HepG2 (cell line): ENCODE data around the gene DNAJC19. TPM values are rescaled to one million over a fixed set of nuclear protein-coding genes. Genes with fewer than 3 reads are reported as not detected.
A peak's percentile ranks its signal among the peaks of the same experiment; 100 is the strongest.

Experiments
- ARNT2 ChIP-seq: sonication (generic); formaldehyde crosslinking; IDR thresholded peaks from 2 replicates; pipeline ENCODE4 v1.8.0; 2022; ENCODE audit warnings: mild to moderate bottlenecking, low read depth, missing genetic modification reagents, moderate library complexity
- BCL6 ChIP-seq: IDR thresholded peaks from 2 replicates; pipeline ENCODE4 v1.6.1; 2016; ENCODE audit warnings: missing genetic modification reagents, missing compliant biosample characterization
- CBX5 ChIP-seq: sonication (generic); formaldehyde crosslinking; IDR thresholded peaks from 2 replicates; pipeline ENCODE4 v1.4.0; 2020; ENCODE audit warnings: missing genetic modification reagents, borderline replicate concordance
- CERS6 ChIP-seq: sonication (generic); formaldehyde crosslinking; IDR thresholded peaks from 2 replicates; pipeline ENCODE4 v1.5.0; 2020; ENCODE audit warnings: missing genetic modification reagents
- GABPB1 ChIP-seq: IDR thresholded peaks from 2 replicates; pipeline ENCODE4 v1.6.1; 2016; ENCODE audit warnings: mild to moderate bottlenecking, missing genetic modification reagents, moderate library complexity, missing compliant biosample characterization
- HNF4A ChIP-seq: sonication (generic); formaldehyde crosslinking; IDR thresholded peaks from 2 replicates; pipeline ENCODE4 v1.4.0; 2020; ENCODE audit warnings: missing genetic modification reagents
- HOMEZ ChIP-seq: IDR thresholded peaks from 2 replicates; pipeline ENCODE4 v1.6.1; 2016; ENCODE audit warnings: low read depth
- KAT2B ChIP-seq: fragments of 150-350 bp; IDR thresholded peaks from 2 replicates; pipeline ENCODE4 v1.6.1; 2014; ENCODE audit warnings: low read depth, low read length, borderline replicate concordance
- KAT7 ChIP-seq: IDR thresholded peaks from 2 replicates; pipeline ENCODE4 v1.6.1; 2018; ENCODE audit warnings: borderline replicate concordance, missing compliant biosample characterization
- KDM2A ChIP-seq: sonication (generic); formaldehyde crosslinking; IDR thresholded peaks from 2 replicates; pipeline ENCODE4 v1.4.0; 2020; ENCODE audit warnings: low read depth, missing genetic modification reagents, borderline replicate concordance
- MAZ ChIP-seq, 2 experiments: sonication (generic) in 1 of 2; formaldehyde crosslinking in 1 of 2; IDR thresholded peaks; 2 replicates each; pipeline versions ENCODE4 v1.5.0 to v1.6.1; 2012 to 2020; ENCODE audit warnings: low read depth in 2 of 2, mild to moderate bottlenecking in 2 of 2, borderline replicate concordance in 1 of 2, improper control_type of control experiment in 1 of 2, low read length in 1 of 2, missing genetic modification reagents in 1 of 2, moderate library complexity in 1 of 2
- NFE2L2 ChIP-seq: fragments of 150-350 bp; IDR thresholded peaks from 2 replicates; pipeline ENCODE4 v1.6.1; 2014; ENCODE audit warnings: low read length
- NFYB ChIP-seq: sonication (generic); formaldehyde crosslinking; IDR thresholded peaks from 2 replicates; pipeline ENCODE4 v1.4.0; 2020; ENCODE audit warnings: missing genetic modification reagents
- PCBP2 ChIP-seq: fragments of 200-400 bp; formaldehyde crosslinking; optimal IDR thresholded peaks from 2 replicates; pipeline ENCODE3; 2018; ENCODE audit warnings: low read length, low read depth; ENCODE audit not compliant: poor library complexity, severe bottlenecking
- RFXANK ChIP-seq: IDR thresholded peaks from 2 replicates; pipeline ENCODE4 v1.6.1; 2016
- RXRB ChIP-seq: IDR thresholded peaks from 2 replicates; pipeline ENCODE4 v1.6.1; 2016; ENCODE audit warnings: borderline replicate concordance, missing genetic modification reagents, missing compliant biosample characterization
- SALL2 ChIP-seq: sonication (generic); formaldehyde crosslinking; IDR thresholded peaks from 2 replicates; pipeline ENCODE4 v1.8.1; 2023; ENCODE audit warnings: mild to moderate bottlenecking, missing genetic modification reagents, inconsistent platforms
- SP140L ChIP-seq: sonication (generic); formaldehyde crosslinking; IDR thresholded peaks from 2 replicates; pipeline ENCODE4 v1.4.0; 2020; ENCODE audit warnings: missing genetic modification reagents, borderline replicate concordance
- U2AF2 ChIP-seq: fragments of 200-400 bp; formaldehyde crosslinking; IDR thresholded peaks from 2 replicates; pipeline ENCODE4 v1.6.1; 2017; ENCODE audit warnings: low read depth, mild to moderate bottlenecking, low read length
- ZNF253 ChIP-seq: sonication (generic); formaldehyde crosslinking; IDR thresholded peaks from 2 replicates; pipeline ENCODE4 v1.8.0; 2022; ENCODE audit warnings: mild to moderate bottlenecking, missing genetic modification reagents, borderline replicate concordance
- ZNF552 ChIP-seq: sonication (generic); formaldehyde crosslinking; IDR thresholded peaks from 2 replicates; pipeline ENCODE4 v1.9.0; 2022; ENCODE audit warnings: missing genetic modification reagents, mild to moderate bottlenecking, borderline replicate concordance
- ZNF572 ChIP-seq: sonication (generic); formaldehyde crosslinking; IDR thresholded peaks from 2 replicates; pipeline ENCODE4 v1.5.1; 2020; ENCODE audit warnings: mild to moderate bottlenecking, missing genetic modification reagents
- ZNF576 ChIP-seq: sonication (generic); formaldehyde crosslinking; IDR thresholded peaks from 2 replicates; pipeline ENCODE4 v1.4.0; 2020; ENCODE audit warnings: mild to moderate bottlenecking, missing genetic modification reagents
- ZNF691 ChIP-seq: sonication (generic); formaldehyde crosslinking; IDR thresholded peaks from 2 replicates; pipeline ENCODE4 v1.4.0; 2020; ENCODE audit warnings: missing genetic modification reagents, low read depth, mild to moderate bottlenecking, borderline replicate concordance
- ZNF746 ChIP-seq: sonication (generic); formaldehyde crosslinking; IDR thresholded peaks from 2 replicates; pipeline ENCODE4 v1.8.0; 2022; ENCODE audit warnings: mild to moderate bottlenecking, missing genetic modification reagents
- ZSCAN22 ChIP-seq: sonication (generic); formaldehyde crosslinking; IDR thresholded peaks from 2 replicates; pipeline ENCODE4 v1.4.0; 2020; ENCODE audit warnings: mild to moderate bottlenecking, missing genetic modification reagents
- ZZZ3 ChIP-seq: sonication (generic); formaldehyde crosslinking; IDR thresholded peaks from 2 replicates; pipeline ENCODE4 v1.4.0; 2020; ENCODE audit warnings: missing genetic modification reagents, mild to moderate bottlenecking, borderline replicate concordance
- polyA plus RNA-seq, 8 experiments: library from polyadenylated mRNA; depleted of rRNA in 3 of 8; stranded (reverse) in 7 of 8; unstranded in 1 of 8; fragments of >200 nt; fragmentation: Illumina TruSeq in 4 of 8; extraction: Trizol in 4 of 8; gene quantifications; 2 replicates each; pipeline versions ENCODE4 v1.2.1 to v1.2.3, GENCODE V29; 2011 to 2016; ENCODE audit warnings: low read depth in 4 of 8, missing spikeins in 1 of 8, mixed read lengths in 1 of 8; ENCODE audit not compliant: insufficient read depth in 1 of 8
- total RNA-seq, 5 experiments: library from RNA; depleted of rRNA; stranded (reverse); fragments of >200 nt; fragmentation: Illumina TruSeq; extraction: Trizol; gene quantifications; 2 replicates each; pipeline ENCODE4 v1.2.3, GENCODE V29; 2016; ENCODE audit warnings: low read depth in 1 of 5

Gene DNAJC19
- total and polyA plus RNA-seq, 2 of the 13 experiments (the other 11 are each of a cell fraction or from before 2014, with no cell fraction given) = 51.1 to 75.8 TPM

- TF ChIP-seq NFE2L2 (no peak), KAT7 (CRISPR knock-in tag) (peak; percentile 89), ZNF552 (CRISPR knock-in tag) (no peak; the same call in 1 of the 2 replicates), GABPB1 (CRISPR knock-in tag) (peak; percentile 89), PCBP2 (no peak), BCL6 (CRISPR knock-in tag) (peak; percentile 39; the same call in 1 of the 2 replicates), U2AF2 (no peak), ZNF691 (CRISPR knock-in tag) (peak; percentile 77; the same call in 1 of the 2 replicates), ZNF572 (CRISPR knock-in tag) (peak; percentile 74; the same call in 1 of the 2 replicates), ARNT2 (peak; percentile 82), KAT2B (no peak), ZSCAN22 (0 out of 2 replicates have a peak, but pooled peaks have one; percentile 51), MAZ (IDR thresholded peaks at IDR 0.05; ENCODE audit: borderline replicate concordance, low read depth, low read length) (0 out of 2 replicates have a peak, but pooled peaks have one; percentile 68), MAZ (CRISPR knock-in tag; IDR thresholded peaks at IDR 0.05; ENCODE audit: low read depth) (peak; percentile 84), SALL2 (CRISPR knock-in tag) (no peak; the same call in 1 of the 2 replicates), CBX5 (CRISPR knock-in tag) (no peak; the same call in 1 of the 2 replicates), CERS6 (CRISPR knock-in tag) (no peak), ZZZ3 (CRISPR knock-in tag) (peak; percentile 35; the same call in 1 of the 2 replicates), HOMEZ (CRISPR knock-in tag) (peak; percentile 63), ZNF253 (CRISPR knock-in tag) (peak; percentile 86; the same call in 1 of the 2 replicates), NFYB (CRISPR knock-in tag) (peak; percentile 71), KDM2A (CRISPR knock-in tag) (peak; percentile 97), ZNF746 (CRISPR knock-in tag) (no peak), SP140L (CRISPR knock-in tag) (no peak), ZNF576 (CRISPR knock-in tag) (no peak), RXRB (CRISPR knock-in tag) (no peak), RFXANK (no peak), HNF4A (peak; percentile 55)
Measured at GRCh38 chr3:180989291-180990163, at the start of gene DNAJC19 (continued).
